ENCODE measurements around the gene SMAD7. TPM values are rescaled to one million over a fixed set of nuclear protein-coding genes. Genes with fewer than 3 reads are reported as not detected.

The SMAD7 gene
- total and polyA plus RNA-seq, 4 experiments from 2014 or later, result 2.7 to 31.2 (median 17.9) TPM

DNA sequence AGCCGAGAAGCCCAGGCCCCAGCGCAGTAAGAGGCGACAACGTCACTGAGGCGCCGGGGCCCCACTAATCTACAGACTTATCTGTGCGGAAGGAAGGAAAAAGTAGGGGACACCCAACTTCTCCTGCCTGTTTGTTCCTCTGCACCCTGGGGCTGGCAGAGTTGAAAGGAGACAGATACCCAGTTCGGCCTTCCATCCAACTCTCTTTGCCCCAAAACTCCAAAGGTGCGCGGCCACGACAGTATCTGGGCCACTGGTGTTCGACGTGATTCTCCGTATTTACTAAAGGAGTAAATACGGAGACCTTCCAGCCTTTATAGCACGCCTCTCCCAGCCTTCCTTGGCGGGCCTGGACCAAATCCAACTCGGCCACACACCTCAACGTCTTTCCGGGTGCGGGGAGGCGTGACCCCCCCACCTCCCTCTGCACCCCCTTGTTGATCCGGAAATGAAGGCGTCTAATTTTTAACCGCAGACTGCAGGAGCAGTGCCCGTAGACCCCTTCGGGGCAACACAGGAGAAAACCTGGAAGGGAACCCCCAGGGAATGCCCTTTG is 1.6 kb downstream of the SMAD7 start:
- Mint-ChIP-seq H3K4me1 (peaks cover 43 to 76% (median 45%) of the 10 kb centered on the region in 4 donors), H3K27me3 (no peaks in the 10 kb centered on the region), H3K4me3 (peak overlapping the region; percentile 96 to 100 (median 98)), H3K9me3 (peaks cover 0 to 4% (median 0%) of the 10 kb centered on the region in 8 donors), H3K36me3 (peaks cover 14 to 56% of the 10 kb centered on the region in 2 donors), H3K27ac (peak overlapping the region; percentile 89 to 99 (median 97))
- Histone ChIP-seq H3K27ac (ENCODE audit: low read depth, low read length) (peak overlapping the region; percentile 69), H3K9me3 (ENCODE audit: control insufficient read depth in 1 of 2, low read length in 2 of 2) (no peaks in the 10 kb centered on the region), H3K4me1 (ENCODE audit: insufficient read depth, low read length) (peaks cover 59% of the 10 kb centered on the region), H3K36me3 (ENCODE audit: insufficient read depth, low read length) (no peaks in the 10 kb centered on the region), H3K27me3 (ENCODE audit: insufficient read depth, low read length) (no peaks in the 10 kb centered on the region), H3K4me3 (ENCODE audit: low read length in 2 of 2) (peak overlapping the region; percentile 77 to 80)
- POLR2A ChIA-PET (ENCODE audit: partially characterized antibody), result interaction anchor here (1.0 to 10.3 kb wide), 9 partner anchors 8 to 115 kb away, joined by 3 to 118 read pairs (median 6); no protein-coding TSS in a partner anchor
- CTCF ChIA-PET (ENCODE audit: partially characterized antibody), result interaction anchor here (0.8 to 2.1 kb wide), 5 partner anchors 8 to 172 kb away, joined by 3 to 11 read pairs (median 4); no protein-coding TSS in a partner anchor
- intact Hi-C loops (cut with micrococcal nuclease), result loop anchor here (1.0 to 10.0 kb wide), 4 partner anchors 8 to 1336 kb away; partner anchors contain the start of genes ACAA2, CXXC1 and MBD1
- peak; percentile 45 to 79 (median 59) for DNase-seq

DNA sequence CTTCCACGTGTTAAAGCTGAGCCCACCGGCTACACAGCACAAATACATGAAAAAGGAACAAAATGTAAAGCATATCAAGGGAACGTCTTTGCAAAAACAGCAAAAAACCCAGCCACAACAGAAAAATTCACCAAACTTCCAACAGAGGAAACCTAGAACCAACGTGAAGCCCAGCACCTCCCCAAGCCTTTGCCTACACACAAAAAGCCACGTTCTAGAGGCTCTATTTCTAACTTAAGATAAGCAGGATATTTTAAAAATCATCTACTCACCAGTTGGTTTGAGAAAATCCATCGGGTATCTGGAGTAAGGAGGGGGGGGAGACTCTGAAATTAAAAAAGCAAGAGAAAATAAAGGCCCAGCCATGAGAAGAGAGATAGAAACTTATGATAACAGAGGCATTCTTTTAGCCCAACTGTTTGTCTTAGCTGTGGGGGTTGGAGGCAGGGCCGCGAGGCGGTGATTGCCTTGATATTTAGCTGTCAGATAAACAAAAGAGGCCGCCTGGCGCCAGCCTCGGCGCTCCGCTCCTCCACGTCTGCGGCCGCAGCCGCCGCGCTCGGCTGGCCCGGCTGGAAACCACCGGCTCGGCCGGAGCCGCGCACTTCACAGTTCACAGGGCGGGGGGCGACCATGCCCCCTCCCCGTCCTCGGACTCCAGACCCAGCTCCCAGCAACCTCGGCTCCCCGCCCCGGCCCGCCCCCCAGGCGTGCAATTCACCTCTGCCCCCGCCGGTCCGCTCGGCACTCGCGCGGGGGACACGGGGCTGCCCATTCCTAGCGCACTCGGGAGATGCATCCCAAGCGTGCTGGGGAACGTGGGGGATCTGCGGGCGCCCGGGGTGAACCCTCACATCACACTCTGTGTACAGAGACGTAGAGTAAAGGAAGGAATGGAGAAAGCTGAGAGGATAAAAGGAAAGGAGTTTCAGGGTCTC is 2.4 kb downstream of the SMAD7 start:
- Mint-ChIP-seq H3K4me3 (peak overlapping the region; percentile 96 to 100 (median 98)), H3K4me1 (peaks cover 48 to 81% (median 51%) of the 10 kb centered on the region in 4 donors), H3K27me3 (no peaks in the 10 kb centered on the region), H3K27ac (peak overlapping the region; percentile 89 to 99 (median 97)), H3K9me3 (peaks cover 0 to 4% (median 0%) of the 10 kb centered on the region in 8 donors), H3K36me3 (peaks cover 14 to 60% of the 10 kb centered on the region in 2 donors)
- intact Hi-C loops (cut with micrococcal nuclease), result loop anchor here (1.0 to 10.0 kb wide), 5 partner anchors 7 to 1336 kb away; partner anchors contain the start of genes ACAA2, CXXC1 and MBD1
- peak; percentile 42 to 70 (median 55) for DNase-seq
- Histone ChIP-seq H3K4me1 (ENCODE audit: insufficient read depth, low read length) (peaks cover 65% of the 10 kb centered on the region), H3K4me3 (ENCODE audit: low read length in 2 of 2) (peak overlapping the region; percentile 77 to 80), H3K27ac (ENCODE audit: low read depth, low read length) (peak overlapping the region; percentile 69), H3K36me3 (ENCODE audit: insufficient read depth, low read length) (no peaks in the 10 kb centered on the region), H3K9me3 (ENCODE audit: control insufficient read depth in 1 of 2, low read length in 2 of 2) (no peaks in the 10 kb centered on the region), H3K27me3 (ENCODE audit: insufficient read depth, low read length) (no peaks in the 10 kb centered on the region)
- POLR2A ChIA-PET (ENCODE audit: partially characterized antibody), result interaction anchor here (1.1 to 10.3 kb wide), 9 partner anchors 7 to 135 kb away, joined by 3 to 118 read pairs (median 6); no protein-coding TSS in a partner anchor
- CTCF ChIA-PET (ENCODE audit: partially characterized antibody), result interaction anchor here (0.9 to 2.1 kb wide), 6 partner anchors 8 to 171 kb away, joined by 3 to 11 read pairs (median 4); no protein-coding TSS in a partner anchor

GRCh38 chr18:48947560-48947959 is 3.2 kb downstream of the SMAD7 start:
- Histone ChIP-seq H3K27ac (ENCODE audit: low read depth, low read length) (no peak overlapping the region), H3K4me1 (ENCODE audit: insufficient read depth, low read length) (peaks cover 69% of the 10 kb centered on the region), H3K9me3 (ENCODE audit: control insufficient read depth in 1 of 2, low read length in 2 of 2) (no peaks in the 10 kb centered on the region), H3K4me3 (ENCODE audit: low read length in 2 of 2) (peak overlapping the region; percentile 77 to 80), H3K27me3 (ENCODE audit: insufficient read depth, low read length) (no peaks in the 10 kb centered on the region), H3K36me3 (ENCODE audit: insufficient read depth, low read length) (no peaks in the 10 kb centered on the region)
- POLR2A ChIA-PET (ENCODE audit: partially characterized antibody), result interaction anchor here (0.7 to 10.3 kb wide), 9 partner anchors 8 to 134 kb away, joined by 3 to 118 read pairs (median 4); no protein-coding TSS in a partner anchor
- CTCF ChIA-PET (ENCODE audit: partially characterized antibody), result interaction anchor here (1.0 to 2.1 kb wide), 6 partner anchors 7 to 170 kb away, joined by 3 to 11 read pairs (median 4); no protein-coding TSS in a partner anchor
- H3K9me3 Mint-ChIP-seq, result peaks cover 0 to 4% (median 0%) of the 10 kb centered on the region in 8 donors
- H3K27ac Mint-ChIP-seq, result peak overlapping the region; percentile 10 to 92 (median 88)
- DNase-seq, result no peak
- H3K4me3 Mint-ChIP-seq, result peak overlapping the region; percentile 92 to 100 (median 98)
- no peaks in the 10 kb centered on the region for H3K27me3 Mint-ChIP-seq
- H3K36me3 Mint-ChIP-seq, result peaks cover 14 to 66% of the 10 kb centered on the region in 2 donors
- intact Hi-C loops (cut with micrococcal nuclease), result loop anchor here (10.0 kb wide), 2 partner anchors 867 to 1337 kb away; partner anchors contain the start of genes ACAA2, CXXC1 and MBD1
- H3K4me1 Mint-ChIP-seq, result peaks cover 54 to 81% (median 58%) of the 10 kb centered on the region in 4 donors

GRCh38 chr18:48947092-48947491 is 3.7 kb downstream of the SMAD7 start:
- Mint-ChIP-seq H3K36me3 (peaks cover 16 to 64% of the 10 kb centered on the region in 2 donors), H3K4me3 (peak overlapping the region; percentile 56 to 100 (median 96)), H3K27ac (peak overlapping the region in 3 of 7 donors; percentile 10 to 90 (median 89)), H3K9me3 (peaks cover 0 to 4% (median 0%) of the 10 kb centered on the region in 8 donors), H3K27me3 (no peaks in the 10 kb centered on the region), H3K4me1 (peaks cover 56 to 81% (median 62%) of the 10 kb centered on the region in 4 donors)
- Histone ChIP-seq H3K9me3 (ENCODE audit: control insufficient read depth in 1 of 2, low read length in 2 of 2) (no peaks in the 10 kb centered on the region), H3K4me1 (ENCODE audit: insufficient read depth, low read length) (peaks cover 74% of the 10 kb centered on the region), H3K27ac (ENCODE audit: low read depth, low read length) (no peak overlapping the region), H3K4me3 (ENCODE audit: low read length in 2 of 2) (no peak overlapping the region), H3K36me3 (ENCODE audit: insufficient read depth, low read length) (no peaks in the 10 kb centered on the region), H3K27me3 (ENCODE audit: insufficient read depth, low read length) (no peaks in the 10 kb centered on the region)
- CTCF ChIA-PET (ENCODE audit: partially characterized antibody), result interaction anchor here (1.0 to 2.1 kb wide), 6 partner anchors 8 to 170 kb away, joined by 3 to 11 read pairs (median 4); no protein-coding TSS in a partner anchor
- DNase-seq, result no peak
- POLR2A ChIA-PET (ENCODE audit: partially characterized antibody), result interaction anchor here (0.7 to 10.3 kb wide), 7 partner anchors 9 to 133 kb away, joined by 3 to 118 read pairs (median 4); no protein-coding TSS in a partner anchor
- intact Hi-C loops (cut with micrococcal nuclease), result loop anchor here (10.0 kb wide), 2 partner anchors 868 to 1338 kb away; partner anchors contain the start of genes ACAA2, CXXC1 and MBD1

DNA sequence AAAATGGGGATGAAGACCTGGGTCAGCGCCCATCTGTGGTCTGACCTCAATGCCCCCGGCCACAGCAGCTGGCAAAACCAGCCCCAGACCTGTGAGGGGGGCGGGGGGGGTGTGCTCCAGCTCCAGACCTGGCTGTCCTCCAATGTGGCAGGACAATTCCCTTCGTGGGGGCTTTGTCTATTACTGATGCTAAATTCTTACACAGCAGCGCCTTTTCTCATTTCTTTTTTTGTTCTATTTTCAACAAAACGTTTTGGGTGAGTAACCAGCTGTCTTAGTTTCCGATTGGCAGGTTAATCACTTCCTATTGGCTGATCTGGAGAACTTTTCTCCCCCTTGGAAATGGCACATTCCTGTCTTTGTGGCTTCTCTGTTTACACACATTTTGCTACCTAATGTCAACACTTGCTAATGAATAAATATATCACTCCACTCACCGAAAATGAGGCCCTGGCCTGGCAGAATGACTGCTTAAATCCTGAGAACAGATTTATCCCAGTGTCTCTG is 4.4 kb downstream of the SMAD7 start:
- Mint-ChIP-seq H3K27ac (peak overlapping the region in 4 of 7 donors; percentile 13 to 89 (median 68)), H3K27me3 (no peaks in the 10 kb centered on the region), H3K9me3 (peaks cover 0 to 4% (median 0%) of the 10 kb centered on the region in 8 donors), H3K36me3 (peaks cover 19 to 65% of the 10 kb centered on the region in 2 donors), H3K4me1 (peaks cover 62 to 87% (median 69%) of the 10 kb centered on the region in 4 donors), H3K4me3 (peak overlapping the region in 7 of 8 donors; percentile 11 to 100 (median 96))
- H3K4me1 ChIP-seq (ENCODE audit: insufficient read depth, low read length), result peaks cover 81% of the 10 kb centered on the region
- H3K36me3 ChIP-seq (ENCODE audit: insufficient read depth, low read length), result no peaks in the 10 kb centered on the region
- DNase-seq, result no peak
- no peaks in the 10 kb centered on the region for H3K27me3 ChIP-seq (ENCODE audit: insufficient read depth, low read length)
- no peak overlapping the region for H3K4me3 ChIP-seq (ENCODE audit: low read length in 2 of 2)
- intact Hi-C loops (cut with micrococcal nuclease), result loop anchor here (10.0 kb wide), 2 partner anchors 868 to 1338 kb away; partner anchors contain the start of genes ACAA2, CXXC1 and MBD1
- CTCF ChIA-PET (ENCODE audit: partially characterized antibody), result interaction anchor here (1.0 to 1.2 kb wide), 2 partner anchors 28 to 30 kb away, joined by 3 read pairs; no protein-coding TSS in a partner anchor
- POLR2A ChIA-PET (ENCODE audit: partially characterized antibody), result interaction anchor here (1.1 to 10.3 kb wide), 3 partner anchors 9 to 112 kb away, joined by 3 to 118 read pairs (median 5); no protein-coding TSS in a partner anchor
- no peak overlapping the region for H3K27ac ChIP-seq (ENCODE audit: low read depth, low read length)
- no peaks in the 10 kb centered on the region for H3K9me3 ChIP-seq (ENCODE audit: control insufficient read depth in 1 of 2, low read length in 2 of 2)

DNA sequence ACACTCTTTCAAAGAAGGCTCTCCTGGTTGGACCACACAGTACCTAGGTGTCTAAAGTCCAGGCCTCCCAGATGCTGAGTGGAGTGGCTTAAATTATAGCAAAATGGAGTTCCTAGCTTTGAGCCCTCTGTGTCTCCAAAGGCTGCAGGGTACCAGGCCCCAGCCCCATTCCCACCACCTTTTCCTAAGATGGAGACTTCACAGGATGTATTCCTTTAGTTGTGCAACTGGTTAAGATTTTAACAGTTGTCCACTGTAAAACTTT is 4.9 kb downstream of the SMAD7 start:
- H3K4me3 Mint-ChIP-seq, result peak overlapping the region in 5 of 8 donors; percentile 46 to 100 (median 74)
- no peak overlapping the region for H3K27ac ChIP-seq (ENCODE audit: low read depth, low read length)
- peaks cover 67 to 88% (median 74%) of the 10 kb centered on the region in 4 donors for H3K4me1 Mint-ChIP-seq
- DNase-seq, result no peak
- H3K4me1 ChIP-seq (ENCODE audit: insufficient read depth, low read length), result peaks cover 86% of the 10 kb centered on the region
- no peaks in the 10 kb centered on the region for H3K27me3 Mint-ChIP-seq
- peak overlapping the region in 6 of 7 donors; percentile 4 to 89 (median 41) for H3K27ac Mint-ChIP-seq
- CTCF ChIA-PET (ENCODE audit: partially characterized antibody), result interaction anchor here (1.2 kb wide), 1 partner anchor 27 kb away, joined by 3 read pairs; no protein-coding TSS in a partner anchor
- POLR2A ChIA-PET (ENCODE audit: partially characterized antibody), result interaction anchor here (1.1 to 10.3 kb wide), 3 partner anchors 8 to 111 kb away, joined by 3 to 118 read pairs (median 5); no protein-coding TSS in a partner anchor
- H3K9me3 ChIP-seq (ENCODE audit: control insufficient read depth in 1 of 2, low read length in 2 of 2), result no peaks in the 10 kb centered on the region
- intact Hi-C loops (cut with micrococcal nuclease), result loop anchor here (10.0 kb wide), 2 partner anchors 869 to 1339 kb away; partner anchors contain the start of genes ACAA2, CXXC1 and MBD1
- H3K36me3 Mint-ChIP-seq, result peaks cover 23 to 67% of the 10 kb centered on the region in 2 donors
- H3K36me3 ChIP-seq (ENCODE audit: insufficient read depth, low read length), result no peaks in the 10 kb centered on the region
- no peaks in the 10 kb centered on the region for H3K27me3 ChIP-seq (ENCODE audit: insufficient read depth, low read length)
- H3K4me3 ChIP-seq (ENCODE audit: low read length in 2 of 2), result no peak overlapping the region
- H3K9me3 Mint-ChIP-seq, result peaks cover 0 to 4% (median 0%) of the 10 kb centered on the region in 8 donors

Measured in CD4-positive, alpha-beta memory T cell (primary cell).